ENCODE measurements around the gene CTAG1A. TPM values are rescaled to one million over a fixed set of nuclear protein-coding genes. Genes with fewer than 3 reads are reported as not detected.
"Not testable (repeated sequence)": the region's sequence is repeated elsewhere in the genome, so short reads cannot be mapped to it uniquely, and the experiment has no call there.

The CTAG1A gene
- total RNA-seq, 1 donor from 2014 or later: not detected

GRCh38 chrX:154548028-154548316 is 37.0 kb upstream of the CTAG1A start:
- Mint-ChIP-seq H3K27me3 (ENCODE audit: insufficient read depth) (no peaks in the 10 kb centered on the region), H3K36me3 (ENCODE audit: low read depth) (peaks cover 22% of the 10 kb centered on the region), H3K9me3 (no peaks in the 10 kb centered on the region), H3K4me1 (ENCODE audit: low read depth) (peaks cover 28% of the 10 kb centered on the region), H3K27ac (peak overlapping the region; percentile 98), H3K4me3 (peak overlapping the region; percentile 96)
- no peak for DNase-seq (ENCODE audit: low spot score)
- intact Hi-C loops (cut with micrococcal nuclease): no loop called here

- Mint-ChIP-seq H3K27ac (peak overlapping the region; percentile 58), H3K9me3 (no peaks in the 10 kb centered on the region), H3K27me3 (ENCODE audit: insufficient read depth) (no peaks in the 10 kb centered on the region), H3K36me3 (ENCODE audit: low read depth) (peaks cover 24% of the 10 kb centered on the region), H3K4me3 (peak overlapping the region; percentile 73), H3K4me1 (ENCODE audit: low read depth) (peaks cover 24% of the 10 kb centered on the region)
- intact Hi-C loops (cut with micrococcal nuclease): no loop called here
- DNase-seq (ENCODE audit: low spot score): no peak
Observed at GRCh38 chrX:154549766-154550165, 35.2 kb upstream of the CTAG1A start.

GRCh38 chrX:154552112-154552806 is 32.7 kb upstream of the CTAG1A start:
- Mint-ChIP-seq H3K4me1 (ENCODE audit: low read depth) (peaks cover 19% of the 10 kb centered on the region), H3K36me3 (ENCODE audit: low read depth) (peaks cover 24% of the 10 kb centered on the region)
- H3K9me3 Mint-ChIP-seq; DNase-seq (ENCODE audit: low spot score); intact Hi-C loops (cut with micrococcal nuclease); H3K27ac Mint-ChIP-seq; H3K4me3 Mint-ChIP-seq; H3K27me3 Mint-ChIP-seq (ENCODE audit: insufficient read depth): not testable (repeated sequence)

- H3K4me1 Mint-ChIP-seq (ENCODE audit: low read depth); intact Hi-C loops (cut with micrococcal nuclease); H3K9me3 Mint-ChIP-seq; H3K4me3 Mint-ChIP-seq; H3K27ac Mint-ChIP-seq; H3K27me3 Mint-ChIP-seq (ENCODE audit: insufficient read depth); DNase-seq (ENCODE audit: low spot score); H3K36me3 Mint-ChIP-seq (ENCODE audit: low read depth): not testable (repeated sequence)
Observed at GRCh38 chrX:154558060-154558690, 26.8 kb upstream of the CTAG1A start.

- DNase-seq (ENCODE audit: low spot score); H3K36me3 Mint-ChIP-seq (ENCODE audit: low read depth); intact Hi-C loops (cut with micrococcal nuclease): not testable (repeated sequence)
Observed at GRCh38 chrX:154558896-154559295, 26.0 kb upstream of the CTAG1A start.

GRCh38 chrX:154560326-154560725 is 24.6 kb upstream of the CTAG1A start:
- intact Hi-C loops (cut with micrococcal nuclease); H3K4me1 Mint-ChIP-seq (ENCODE audit: low read depth); H3K36me3 Mint-ChIP-seq (ENCODE audit: low read depth); H3K9me3 Mint-ChIP-seq; H3K27me3 Mint-ChIP-seq (ENCODE audit: insufficient read depth); DNase-seq (ENCODE audit: low spot score); H3K4me3 Mint-ChIP-seq; H3K27ac Mint-ChIP-seq: not testable (repeated sequence)

More at GRCh38 chrX:154558896-154559295, 26.0 kb upstream of the CTAG1A start:
- not testable (repeated sequence) for H3K27ac Mint-ChIP-seq; H3K27me3 Mint-ChIP-seq (ENCODE audit: insufficient read depth); H3K9me3 Mint-ChIP-seq; H3K4me1 Mint-ChIP-seq (ENCODE audit: low read depth); H3K4me3 Mint-ChIP-seq

- DNase-seq (ENCODE audit: low spot score); H3K27me3 Mint-ChIP-seq (ENCODE audit: insufficient read depth); H3K4me1 Mint-ChIP-seq (ENCODE audit: low read depth); H3K27ac Mint-ChIP-seq; intact Hi-C loops (cut with micrococcal nuclease); H3K4me3 Mint-ChIP-seq; H3K36me3 Mint-ChIP-seq (ENCODE audit: low read depth); H3K9me3 Mint-ChIP-seq: not testable (repeated sequence)
Observed at GRCh38 chrX:154562295-154562694, 22.6 kb upstream of the CTAG1A start.

GRCh38 chrX:154570361-154570760 is 14.6 kb upstream of the CTAG1A start:
- intact Hi-C loops (cut with micrococcal nuclease); H3K36me3 Mint-ChIP-seq (ENCODE audit: low read depth); H3K4me1 Mint-ChIP-seq (ENCODE audit: low read depth); H3K27me3 Mint-ChIP-seq (ENCODE audit: insufficient read depth); DNase-seq (ENCODE audit: low spot score); H3K4me3 Mint-ChIP-seq; H3K9me3 Mint-ChIP-seq; H3K27ac Mint-ChIP-seq: not testable (repeated sequence)

GRCh38 chrX:154573061-154573460 is 11.9 kb upstream of the CTAG1A start:
- H3K27me3 Mint-ChIP-seq (ENCODE audit: insufficient read depth); H3K36me3 Mint-ChIP-seq (ENCODE audit: low read depth); H3K4me1 Mint-ChIP-seq (ENCODE audit: low read depth); H3K9me3 Mint-ChIP-seq; H3K4me3 Mint-ChIP-seq; H3K27ac Mint-ChIP-seq; intact Hi-C loops (cut with micrococcal nuclease); DNase-seq (ENCODE audit: low spot score): not testable (repeated sequence)

GRCh38 chrX:154575076-154575475 is 9.9 kb upstream of the CTAG1A start:
- H3K9me3 Mint-ChIP-seq; H3K36me3 Mint-ChIP-seq (ENCODE audit: low read depth); H3K27ac Mint-ChIP-seq; H3K4me1 Mint-ChIP-seq (ENCODE audit: low read depth); H3K27me3 Mint-ChIP-seq (ENCODE audit: insufficient read depth); H3K4me3 Mint-ChIP-seq; intact Hi-C loops (cut with micrococcal nuclease); DNase-seq (ENCODE audit: low spot score): not testable (repeated sequence)

GRCh38 chrX:154582994-154583393 is 1.9 kb upstream of the CTAG1A start:
- H3K4me1 Mint-ChIP-seq (ENCODE audit: low read depth); H3K36me3 Mint-ChIP-seq (ENCODE audit: low read depth); H3K9me3 Mint-ChIP-seq; DNase-seq (ENCODE audit: low spot score); intact Hi-C loops (cut with micrococcal nuclease); H3K4me3 Mint-ChIP-seq; H3K27ac Mint-ChIP-seq; H3K27me3 Mint-ChIP-seq (ENCODE audit: insufficient read depth): not testable (repeated sequence)

- H3K36me3 Mint-ChIP-seq (ENCODE audit: low read depth); H3K4me1 Mint-ChIP-seq (ENCODE audit: low read depth); intact Hi-C loops (cut with micrococcal nuclease); H3K4me3 Mint-ChIP-seq; H3K9me3 Mint-ChIP-seq; DNase-seq (ENCODE audit: low spot score); H3K27ac Mint-ChIP-seq; H3K27me3 Mint-ChIP-seq (ENCODE audit: insufficient read depth): not testable (repeated sequence)
Observed at GRCh38 chrX:154590415-154590814, 5.5 kb downstream of the CTAG1A start.

- no peaks in the 10 kb centered on the region for H3K36me3 Mint-ChIP-seq (ENCODE audit: low read depth)
- no peaks in the 10 kb centered on the region for H3K4me1 Mint-ChIP-seq (ENCODE audit: low read depth)
- DNase-seq (ENCODE audit: low spot score): no peak
- intact Hi-C loops (cut with micrococcal nuclease): no loop called here
- no peak overlapping the region for H3K27ac Mint-ChIP-seq
- peaks cover 11% of the 10 kb centered on the region for H3K27me3 Mint-ChIP-seq (ENCODE audit: insufficient read depth)
- H3K9me3 Mint-ChIP-seq: no peaks in the 10 kb centered on the region
- H3K4me3 Mint-ChIP-seq: no peak overlapping the region
Observed at GRCh38 chrX:154592505-154592904, 7.6 kb downstream of the CTAG1A start.

- DNase-seq (ENCODE audit: low spot score): no peak
- H3K4me3 Mint-ChIP-seq: no peak overlapping the region
- peaks cover 11% of the 10 kb centered on the region for H3K27me3 Mint-ChIP-seq (ENCODE audit: insufficient read depth)
- no peaks in the 10 kb centered on the region for H3K4me1 Mint-ChIP-seq (ENCODE audit: low read depth)
- intact Hi-C loops (cut with micrococcal nuclease): no loop called here
- H3K36me3 Mint-ChIP-seq (ENCODE audit: low read depth): no peaks in the 10 kb centered on the region
- H3K27ac Mint-ChIP-seq: no peak overlapping the region
- H3K9me3 Mint-ChIP-seq: no peaks in the 10 kb centered on the region
Observed at GRCh38 chrX:154593201-154593600, 8.3 kb downstream of the CTAG1A start.

Data from activated T-helper 1 cell treated with anti-CD3 and anti-CD28 coated beads, Interleukin-12 subunit alpha, Interleukin-12 subunit beta, Interleukin-2, Interleukin-4 antibody, amounts not matched to agents 30 ng/mL and 10 ng/mL and 1 ng/mL, durations not matched to agents 14 hours and 24 hours and 36 hours (primary cell).